ENCODE data around the gene CLPTM1L.

- TF ChIP-seq CTCF (conservative IDR thresholded peaks at IDR 0.05 in 1 of 2, IDR thresholded peaks at IDR 0.05 in 1 of 2; ENCODE audit: extremely low read depth in 1 of 2, insufficient read depth in 1 of 2, low read depth in 1 of 2, low read length in 2 of 2), result no peak
- TF ChIP-seq EZH2 (IDR thresholded peaks at IDR 0.05; ENCODE audit: borderline replicate concordance, low read length), result no peak
Observed at GRCh38 chr5:1392801-1393565, 48.1 kb upstream of the CLPTM1L start.

Data from mammary epithelial cell (primary cell).